ENCODE data around the gene XYLT2. TPM values are rescaled to one million over a fixed set of nuclear protein-coding genes. Genes with fewer than 3 reads are reported as not detected.

XYLT2 gene
- total and polyA plus RNA-seq, 10 donors: 10.0 to 27.3 (median 19.6) TPM

- no peaks in the 10 kb centered on the region for H3K27me3 ChIP-seq (replicated peaks in 1 of 7)
- 83 to 93% (median 91%) methylated on average over 18 to 21 of the region's 21 CpGs for WGBS, 5 donors
- no peak overlapping the region for H3K4me3 ChIP-seq
- intact Hi-C loops (cut with DNase I; ENCODE audit: low total_unique reads): no loop called here
- no peaks in the 10 kb centered on the region for H3K9me3 ChIP-seq
- peaks cover 0 to 63% (median 48%) of the 10 kb centered on the region in 6 donors for H3K36me3 ChIP-seq
- DNase-seq: no peak
- no peak overlapping the region for H3K27ac ChIP-seq
- TF ChIP-seq POLR2A (IDR thresholded peaks at IDR 0.05): no peak
- TF ChIP-seq, protein P1, sequence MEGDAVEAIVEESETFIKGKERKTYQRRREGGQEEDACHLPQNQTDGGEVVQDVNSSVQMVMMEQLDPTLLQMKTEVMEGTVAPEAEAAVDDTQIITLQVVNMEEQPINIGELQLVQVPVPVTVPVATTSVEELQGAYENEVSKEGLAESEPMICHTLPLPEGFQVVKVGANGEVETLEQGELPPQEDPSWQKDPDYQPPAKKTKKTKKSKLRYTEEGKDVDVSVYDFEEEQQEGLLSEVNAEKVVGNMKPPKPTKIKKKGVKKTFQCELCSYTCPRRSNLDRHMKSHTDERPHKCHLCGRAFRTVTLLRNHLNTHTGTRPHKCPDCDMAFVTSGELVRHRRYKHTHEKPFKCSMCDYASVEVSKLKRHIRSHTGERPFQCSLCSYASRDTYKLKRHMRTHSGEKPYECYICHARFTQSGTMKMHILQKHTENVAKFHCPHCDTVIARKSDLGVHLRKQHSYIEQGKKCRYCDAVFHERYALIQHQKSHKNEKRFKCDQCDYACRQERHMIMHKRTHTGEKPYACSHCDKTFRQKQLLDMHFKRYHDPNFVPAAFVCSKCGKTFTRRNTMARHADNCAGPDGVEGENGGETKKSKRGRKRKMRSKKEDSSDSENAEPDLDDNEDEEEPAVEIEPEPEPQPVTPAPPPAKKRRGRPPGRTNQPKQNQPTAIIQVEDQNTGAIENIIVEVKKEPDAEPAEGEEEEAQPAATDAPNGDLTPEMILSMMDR (IDR thresholded peaks at IDR 0.05 in 8 of 11, conservative IDR thresholded peaks at IDR 0.05 in 3 of 11): no peak
- TF ChIP-seq POLR2AphosphoS5 (IDR thresholded peaks at IDR 0.05): no peak
- peaks cover 0 to 23% (median 11%) of the 10 kb centered on the region in 6 donors for H3K4me1 ChIP-seq
Observed at GRCh38 chr17:50352693-50353599, 7.0 kb downstream of the XYLT2 start.

DNA sequence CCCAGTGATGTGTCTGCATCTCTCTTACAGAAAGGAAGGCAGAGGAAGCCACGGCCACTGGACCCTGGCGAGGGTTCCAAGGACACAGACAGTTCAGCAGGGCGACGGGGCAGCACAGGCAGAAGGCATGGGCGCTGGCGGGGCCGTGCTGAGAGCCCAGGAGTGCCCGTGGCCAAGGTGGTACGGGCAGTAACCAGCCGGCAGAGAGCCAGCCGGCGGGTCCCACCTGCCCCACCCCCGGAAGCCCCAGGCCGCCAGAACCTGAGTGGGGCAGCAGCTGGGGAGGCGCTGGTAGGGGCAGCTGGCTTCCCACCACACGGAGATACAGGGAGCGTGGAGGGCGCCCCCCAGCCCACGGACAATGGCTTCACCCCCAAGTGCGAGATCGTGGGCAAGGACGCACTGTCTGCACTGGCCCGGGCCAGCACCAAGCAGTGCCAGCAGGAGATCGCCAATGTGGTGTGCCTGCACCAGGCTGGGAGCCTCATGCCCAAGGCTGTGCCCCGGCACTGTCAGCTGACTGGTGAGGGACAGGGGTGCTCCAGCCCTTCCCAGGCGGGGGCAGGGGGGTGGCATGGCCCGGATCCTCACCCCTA lies 7.8 kb downstream of the XYLT2 start:
- H3K36me3 ChIP-seq: peaks cover 0 to 71% (median 56%) of the 10 kb centered on the region in 6 donors
- H3K4me3 ChIP-seq: no peak overlapping the region
- no peak for DNase-seq
- no peak overlapping the region for H3K27ac ChIP-seq
- H3K9me3 ChIP-seq: no peaks in the 10 kb centered on the region
- H3K4me1 ChIP-seq: peaks cover 0 to 15% (median 4%) of the 10 kb centered on the region in 6 donors
- peak in 1 of 3 donors; percentile 13 for TF ChIP-seq POLR2AphosphoS5 (IDR thresholded peaks at IDR 0.05)
- TF ChIP-seq, protein P1 (IDR thresholded peaks at IDR 0.05 in 8 of 11, conservative IDR thresholded peaks at IDR 0.05 in 3 of 11): no peak
- TF ChIP-seq POLR2A (IDR thresholded peaks at IDR 0.05): no peak
- H3K27me3 ChIP-seq (replicated peaks in 1 of 7): no peaks in the 10 kb centered on the region
- WGBS, 5 donors: 90 to 94% (median 94%) methylated on average over 11 to 27 of the region's 27 CpGs
- intact Hi-C loops (cut with DNase I; ENCODE audit: low total_unique reads): no loop called here

GRCh38 chr17:50354198-50354597 lies 8.3 kb downstream of the XYLT2 start:
- intact Hi-C loops (cut with DNase I; ENCODE audit: low total_unique reads): no loop called here
- H3K27me3 ChIP-seq (replicated peaks in 1 of 7): no peaks in the 10 kb centered on the region
- H3K4me1 ChIP-seq: peaks cover 0 to 10% (median under 1%) of the 10 kb centered on the region in 6 donors
- TF ChIP-seq, protein P1 (IDR thresholded peaks at IDR 0.05 in 8 of 11, conservative IDR thresholded peaks at IDR 0.05 in 3 of 11): no peak
- no peak for TF ChIP-seq POLR2A (IDR thresholded peaks at IDR 0.05)
- TF ChIP-seq POLR2AphosphoS5 (IDR thresholded peaks at IDR 0.05): no peak
- H3K36me3 ChIP-seq: peaks cover 0 to 76% (median 61%) of the 10 kb centered on the region in 6 donors
- no peak overlapping the region for H3K27ac ChIP-seq
- H3K9me3 ChIP-seq: no peaks in the 10 kb centered on the region
- WGBS, 5 donors: 93 to 96% (median 95%) methylated on average over 10 to 15 of the region's 15 CpGs
- H3K4me3 ChIP-seq: no peak overlapping the region
- no peak for DNase-seq

DNA sequence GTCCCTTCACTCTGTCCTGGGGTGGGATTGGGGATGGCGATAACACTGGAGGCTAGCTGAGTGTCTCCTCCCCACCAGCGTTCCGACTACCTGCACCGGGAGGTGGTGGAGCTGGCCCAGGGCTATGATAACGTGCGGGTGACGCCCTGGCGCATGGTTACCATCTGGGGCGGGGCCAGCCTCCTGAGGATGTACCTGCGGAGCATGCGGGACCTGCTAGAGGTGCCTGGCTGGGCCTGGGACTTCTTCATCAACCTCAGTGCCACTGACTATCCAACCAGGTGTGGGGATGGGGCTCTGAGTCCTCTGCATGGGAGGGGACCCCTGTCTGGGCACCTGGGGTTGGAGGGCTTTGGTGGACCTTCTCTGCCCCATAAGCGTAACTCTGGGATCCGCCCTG lies 8.8 kb downstream of the XYLT2 start:
- TF ChIP-seq POLR2A (IDR thresholded peaks at IDR 0.05): no peak
- TF ChIP-seq, protein P1 (IDR thresholded peaks at IDR 0.05 in 8 of 11, conservative IDR thresholded peaks at IDR 0.05 in 3 of 11): no peak
- TF ChIP-seq POLR2AphosphoS5 (IDR thresholded peaks at IDR 0.05): no peak
- no peaks in the 10 kb centered on the region for H3K9me3 ChIP-seq
- no peak for DNase-seq
- intact Hi-C loops (cut with DNase I; ENCODE audit: low total_unique reads): no loop called here
- WGBS, 5 donors: 91 to 99% (median 96%) methylated on average over 10 to 13 of the region's 13 CpGs
- H3K27ac ChIP-seq: no peak overlapping the region
- no peaks in the 10 kb centered on the region for H3K27me3 ChIP-seq (replicated peaks in 1 of 7)
- peaks cover 0 to 81% (median 65%) of the 10 kb centered on the region in 6 donors for H3K36me3 ChIP-seq
- H3K4me1 ChIP-seq: peaks cover 0 to 5% (median 0%) of the 10 kb centered on the region in 6 donors
- no peak overlapping the region for H3K4me3 ChIP-seq

Measured in spleen (tissue), 11 donors.